ENCODE measurements around the gene NRN1L.
"Not testable (repeated sequence)": the region's sequence is repeated elsewhere in the genome, so short reads cannot be mapped to it uniquely, and the experiment has no call there.

Gene NRN1L

DNA sequence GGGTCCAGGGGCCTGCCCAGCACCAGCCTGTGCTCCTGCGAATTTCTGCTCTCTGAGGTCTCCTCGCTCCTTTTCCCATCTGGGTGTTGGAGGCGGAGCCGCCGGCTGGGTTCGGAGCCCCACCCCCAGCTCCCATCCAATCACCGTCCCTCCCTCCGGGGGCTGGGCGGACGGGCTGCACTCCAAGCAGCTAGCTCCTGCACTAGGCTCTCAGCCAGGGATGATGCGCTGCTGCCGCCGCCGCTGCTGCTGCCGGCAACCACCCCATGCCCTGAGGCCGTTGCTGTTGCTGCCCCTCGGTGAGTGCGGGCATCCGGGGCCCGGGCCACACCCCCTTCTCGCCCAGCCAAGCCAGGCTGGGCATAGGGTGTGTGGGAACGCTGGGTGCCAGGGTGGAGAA is at the start of gene NRN1L:
Gene NRN1L (plus strand): TSS at position 202 of the 400 bp plus-strand sequence. CDS start 19 bp downstream, at position 221.
- in situ Hi-C loops (cut with HindIII; ENCODE audit: low sequenced_read_pairs) = no loop called here

DNA sequence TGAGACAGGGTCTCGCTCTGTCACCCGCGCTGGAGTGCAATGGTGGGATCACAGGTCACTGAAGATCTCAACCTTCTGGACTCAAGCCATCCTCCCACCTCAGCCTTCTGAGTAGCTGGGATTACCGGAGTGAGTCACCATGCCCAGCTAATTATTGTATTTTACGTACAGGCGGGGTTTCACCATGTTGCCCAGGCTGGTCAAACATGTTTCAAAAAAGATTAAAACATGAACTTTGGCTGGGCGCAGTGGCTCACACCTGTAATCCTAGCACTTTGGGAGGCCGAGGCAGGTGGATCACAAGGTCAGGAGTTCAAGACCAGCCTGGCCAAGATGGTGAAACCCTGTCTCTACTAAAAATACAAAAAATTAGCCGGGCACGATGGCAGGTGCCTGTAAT is 47.5 kb upstream of the NRN1L start:
- in situ Hi-C loops (cut with HindIII; ENCODE audit: low sequenced_read_pairs) = not testable (repeated sequence)

DNA sequence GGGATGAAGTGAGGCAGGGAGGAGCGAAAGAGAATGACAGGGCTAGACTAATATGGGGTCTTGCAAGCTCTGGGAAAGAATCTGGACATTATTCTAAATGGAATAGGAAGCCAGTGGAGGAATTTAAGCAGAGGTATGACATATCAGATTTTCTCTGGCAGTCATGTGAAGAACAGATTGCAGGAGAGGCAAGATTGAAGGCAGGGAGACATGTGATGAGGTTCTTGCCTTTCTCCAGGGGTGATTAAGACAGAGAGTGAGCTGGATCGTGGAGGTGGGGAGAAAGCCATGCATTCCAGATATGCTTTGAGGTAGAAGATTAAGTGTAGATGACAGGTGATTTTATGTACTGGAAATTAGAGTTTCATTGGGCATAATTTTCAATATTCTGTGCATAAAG is 46.9 kb upstream of the NRN1L start:
- in situ Hi-C loops (cut with HindIII; ENCODE audit: low sequenced_read_pairs) = no loop called here

DNA sequence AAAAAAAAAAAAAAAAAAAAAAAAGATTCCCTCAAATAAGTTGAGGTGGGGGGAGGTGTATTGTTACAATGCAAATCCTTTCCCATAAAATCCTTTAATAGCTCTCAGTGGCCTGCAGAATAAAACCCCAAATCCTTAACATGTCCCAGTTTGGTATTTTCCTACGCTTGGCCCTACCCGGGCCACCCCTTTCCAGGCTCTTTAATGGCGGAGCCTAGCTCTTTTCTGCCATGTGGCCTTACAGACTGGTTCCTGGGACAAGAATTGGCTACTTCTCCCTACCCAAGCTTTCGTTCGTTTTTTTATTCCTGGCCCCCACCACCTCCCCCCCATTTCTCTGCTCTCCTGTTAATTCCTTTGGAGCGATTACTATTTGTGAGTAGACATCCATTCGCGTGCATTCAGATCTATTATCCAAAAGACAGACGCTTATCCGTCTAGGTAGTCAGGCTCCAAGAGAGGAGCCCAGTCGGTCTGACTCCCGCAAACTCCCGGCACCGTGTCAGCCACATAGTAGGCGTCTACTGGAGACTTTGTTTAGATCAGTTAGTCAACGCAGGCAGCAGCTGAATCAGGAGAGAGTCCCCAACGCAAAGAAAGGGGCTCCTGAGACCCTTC is 43.4 kb upstream of the NRN1L start:
- in situ Hi-C loops (cut with HindIII; ENCODE audit: low sequenced_read_pairs) = no loop called here

DNA sequence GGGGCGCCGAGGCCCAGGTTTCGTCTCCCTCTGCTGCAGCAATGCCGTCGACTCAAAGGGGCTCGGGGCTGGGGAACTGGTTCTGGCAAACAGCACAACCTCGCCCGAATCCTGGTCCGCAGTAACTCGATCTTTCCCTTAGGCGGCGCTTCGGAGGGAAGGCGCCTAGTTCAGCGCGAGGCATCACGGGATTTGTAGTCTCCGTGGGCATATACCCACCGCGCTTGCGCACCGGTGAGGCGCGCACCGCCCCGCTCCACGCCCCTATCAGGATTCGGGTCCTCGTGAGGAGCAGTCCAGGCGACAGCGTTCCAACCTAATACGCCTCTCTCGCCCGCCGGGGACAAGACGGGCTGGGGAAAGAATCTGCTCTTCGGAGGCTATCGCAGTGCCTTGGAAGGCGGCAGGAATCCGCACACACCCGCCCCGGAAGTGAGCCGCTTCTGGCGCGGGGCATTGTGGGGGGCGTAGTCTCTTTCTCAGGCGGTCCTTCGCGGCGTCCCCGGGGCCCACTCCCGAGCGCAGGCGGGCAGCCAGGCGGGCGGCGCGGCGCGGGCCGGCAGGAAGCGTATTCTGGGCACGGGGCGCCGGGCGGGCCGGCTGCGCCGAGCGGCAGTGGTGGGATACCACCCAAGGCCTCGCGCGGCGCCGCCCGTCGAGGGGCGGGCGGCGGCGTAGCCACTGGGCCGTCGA is 42.7 kb upstream of the NRN1L start, which contains the start of gene THAP11:
Gene THAP11 (plus strand): TSS at position 505 of the 693 bp plus-strand sequence. CDS start 235 bp downstream, outside the sequence.
- in situ Hi-C loops (cut with HindIII; ENCODE audit: low sequenced_read_pairs) = no loop called here

DNA sequence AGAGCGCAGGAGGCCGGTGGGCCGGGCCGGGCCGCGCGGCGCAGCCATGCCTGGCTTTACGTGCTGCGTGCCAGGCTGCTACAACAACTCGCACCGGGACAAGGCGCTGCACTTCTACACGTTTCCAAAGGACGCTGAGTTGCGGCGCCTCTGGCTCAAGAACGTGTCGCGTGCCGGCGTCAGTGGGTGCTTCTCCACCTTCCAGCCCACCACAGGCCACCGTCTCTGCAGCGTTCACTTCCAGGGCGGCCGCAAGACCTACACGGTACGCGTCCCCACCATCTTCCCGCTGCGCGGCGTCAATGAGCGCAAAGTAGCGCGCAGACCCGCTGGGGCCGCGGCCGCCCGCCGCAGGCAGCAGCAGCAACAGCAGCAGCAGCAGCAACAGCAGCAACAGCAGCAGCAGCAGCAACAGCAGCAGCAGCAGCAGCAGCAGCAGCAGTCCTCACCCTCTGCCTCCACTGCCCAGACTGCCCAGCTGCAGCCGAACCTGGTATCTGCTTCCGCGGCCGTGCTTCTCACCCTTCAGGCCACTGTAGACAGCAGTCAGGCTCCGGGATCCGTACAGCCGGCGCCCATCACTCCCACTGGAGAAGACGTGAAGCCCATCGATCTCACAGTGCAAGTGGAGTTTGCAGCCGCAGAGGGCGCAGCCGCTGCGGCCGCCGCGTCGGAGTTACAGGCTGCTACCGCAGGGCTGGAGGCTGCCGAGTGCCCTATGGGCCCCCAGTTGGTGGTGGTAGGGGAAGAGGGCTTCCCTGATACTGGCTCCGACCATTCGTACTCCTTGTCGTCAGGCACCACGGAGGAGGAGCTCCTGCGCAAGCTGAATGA is 42.0 kb upstream of the NRN1L start:
- in situ Hi-C loops (cut with HindIII; ENCODE audit: low sequenced_read_pairs) = no loop called here

DNA sequence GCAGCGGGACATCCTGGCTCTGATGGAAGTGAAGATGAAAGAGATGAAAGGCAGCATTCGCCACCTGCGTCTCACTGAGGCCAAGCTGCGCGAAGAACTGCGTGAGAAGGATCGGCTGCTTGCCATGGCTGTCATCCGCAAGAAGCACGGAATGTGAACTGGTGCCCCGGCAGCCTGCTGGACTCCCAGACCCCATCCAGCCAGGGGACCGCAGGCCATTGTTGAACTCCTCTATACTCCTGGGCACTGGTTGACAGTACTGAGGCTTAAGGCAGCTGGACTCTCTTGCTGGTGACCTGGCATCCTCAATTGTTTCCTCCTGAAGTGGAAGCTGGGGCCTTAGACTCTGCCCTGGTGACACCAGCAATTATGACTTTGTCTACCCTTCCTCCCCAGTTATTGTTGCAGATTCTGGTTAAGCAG is 41.3 kb upstream of the NRN1L start:
- in situ Hi-C loops (cut with HindIII; ENCODE audit: low sequenced_read_pairs) = no loop called here

DNA sequence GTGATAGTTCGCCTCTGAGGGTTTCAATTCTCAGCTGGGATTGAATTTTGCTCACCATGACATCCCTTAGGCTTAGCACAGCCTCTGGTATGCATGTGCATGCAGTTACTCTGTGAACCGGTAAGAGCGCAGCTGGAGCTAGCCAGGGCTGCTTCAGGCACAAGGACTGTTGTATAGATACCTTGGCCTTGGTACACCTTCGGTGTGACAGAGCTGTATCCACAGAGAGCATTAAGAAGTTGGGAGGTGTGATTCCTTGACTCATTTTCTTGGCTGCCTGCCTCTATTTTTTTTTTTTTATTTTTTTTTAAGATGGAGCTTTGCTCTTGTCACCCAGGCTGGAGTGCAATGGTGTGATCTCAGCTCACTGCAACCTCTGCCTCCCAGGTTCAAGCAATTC is 40.2 kb upstream of the NRN1L start:
- in situ Hi-C loops (cut with HindIII; ENCODE audit: low sequenced_read_pairs) = no loop called here

DNA sequence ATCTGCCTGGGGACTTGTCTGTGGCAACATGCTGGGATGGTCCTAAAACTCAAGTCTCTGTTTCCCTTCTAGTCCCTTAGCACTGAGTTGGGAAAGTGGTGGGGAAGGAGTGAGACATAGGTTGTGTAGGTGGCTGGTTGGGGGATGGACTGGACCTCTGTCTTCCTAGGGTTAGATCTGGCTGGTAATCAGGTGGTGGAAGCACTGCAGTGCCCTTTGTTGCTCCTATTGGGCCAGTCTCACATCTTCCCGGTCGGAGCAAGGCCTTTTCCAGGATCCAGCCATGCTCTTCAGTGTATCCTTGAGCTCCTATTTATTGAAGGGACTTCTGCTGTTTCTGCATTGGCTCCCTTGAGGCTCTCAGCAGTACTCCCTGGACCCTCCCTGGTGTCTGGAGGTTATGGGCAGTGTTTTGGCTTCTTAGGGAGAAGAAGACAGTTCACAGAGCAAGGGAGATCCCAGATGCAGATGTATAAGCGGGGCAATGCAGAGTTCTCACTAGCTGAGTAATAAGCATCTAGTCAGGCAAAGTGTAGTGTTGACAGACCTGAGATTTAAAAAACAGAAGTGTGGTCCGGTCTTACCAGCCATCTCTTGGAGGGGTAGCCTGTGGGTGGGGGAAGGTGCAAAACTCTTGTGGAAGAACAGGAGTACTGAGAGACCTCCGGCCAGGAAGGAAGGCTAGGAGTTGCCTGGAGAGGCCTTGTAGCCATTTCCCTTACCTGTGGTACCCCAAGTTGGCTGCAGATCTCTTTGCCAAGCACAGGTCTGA is 39.2 kb upstream of the NRN1L start:
- in situ Hi-C loops (cut with HindIII; ENCODE audit: low sequenced_read_pairs) = no loop called here

DNA sequence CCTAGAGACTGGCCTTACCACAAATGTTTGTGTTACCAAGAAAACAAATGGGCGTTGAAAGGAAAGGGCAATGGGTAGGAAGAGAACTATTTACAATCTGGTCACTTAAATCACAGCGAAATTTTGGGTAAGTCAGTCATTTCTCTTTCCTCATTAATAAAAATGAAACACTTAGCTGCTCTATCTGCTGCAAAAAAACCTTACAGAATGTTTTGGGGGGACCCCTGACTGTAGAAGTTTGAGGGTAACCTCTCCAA is 38.7 kb upstream of the NRN1L start:
- in situ Hi-C loops (cut with HindIII; ENCODE audit: low sequenced_read_pairs) = no loop called here

DNA sequence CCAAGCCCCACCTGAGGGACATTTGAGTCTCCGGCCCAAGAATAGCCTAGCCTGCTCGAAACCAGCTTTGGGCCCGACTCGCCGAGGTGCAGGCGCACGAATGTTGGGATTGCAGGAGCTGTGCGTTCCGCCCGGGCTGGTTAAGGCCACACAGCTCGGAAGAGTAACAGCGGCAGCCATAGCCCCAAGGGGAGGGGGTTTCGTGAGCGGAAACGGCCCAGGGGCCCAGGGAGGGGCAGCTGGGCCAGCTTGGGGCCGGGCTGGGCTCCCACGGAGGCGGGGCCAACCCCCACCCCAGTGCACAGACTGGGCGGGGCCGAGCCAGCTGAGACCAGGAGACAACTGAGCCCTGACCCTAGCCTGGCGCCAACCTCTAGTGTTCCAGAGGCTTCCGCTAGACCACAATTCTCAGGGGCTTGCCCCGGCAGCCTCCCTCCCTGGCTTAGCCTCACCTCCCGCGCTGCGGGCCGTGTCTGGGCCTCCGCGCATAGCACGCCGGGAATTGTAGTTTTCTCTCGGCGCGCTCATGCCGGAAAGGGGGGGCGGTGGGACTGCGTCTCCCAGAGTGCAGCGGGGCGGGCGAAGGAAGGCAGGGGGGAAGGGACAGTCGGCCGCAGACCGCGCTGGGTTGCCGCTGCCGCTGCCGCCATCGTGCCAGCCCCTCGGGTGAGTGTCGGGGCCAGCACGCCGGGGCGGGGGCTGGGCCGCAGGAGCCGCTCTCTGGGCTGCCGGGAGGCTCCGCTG is 38.2 kb upstream of the NRN1L start, which contains the start of gene NUTF2:
Gene NUTF2 (plus strand): TSS at position 614 of the 744 bp plus-strand sequence. CDS start 18,198 bp downstream, outside the sequence.
- in situ Hi-C loops (cut with HindIII; ENCODE audit: low sequenced_read_pairs) = no loop called here

DNA sequence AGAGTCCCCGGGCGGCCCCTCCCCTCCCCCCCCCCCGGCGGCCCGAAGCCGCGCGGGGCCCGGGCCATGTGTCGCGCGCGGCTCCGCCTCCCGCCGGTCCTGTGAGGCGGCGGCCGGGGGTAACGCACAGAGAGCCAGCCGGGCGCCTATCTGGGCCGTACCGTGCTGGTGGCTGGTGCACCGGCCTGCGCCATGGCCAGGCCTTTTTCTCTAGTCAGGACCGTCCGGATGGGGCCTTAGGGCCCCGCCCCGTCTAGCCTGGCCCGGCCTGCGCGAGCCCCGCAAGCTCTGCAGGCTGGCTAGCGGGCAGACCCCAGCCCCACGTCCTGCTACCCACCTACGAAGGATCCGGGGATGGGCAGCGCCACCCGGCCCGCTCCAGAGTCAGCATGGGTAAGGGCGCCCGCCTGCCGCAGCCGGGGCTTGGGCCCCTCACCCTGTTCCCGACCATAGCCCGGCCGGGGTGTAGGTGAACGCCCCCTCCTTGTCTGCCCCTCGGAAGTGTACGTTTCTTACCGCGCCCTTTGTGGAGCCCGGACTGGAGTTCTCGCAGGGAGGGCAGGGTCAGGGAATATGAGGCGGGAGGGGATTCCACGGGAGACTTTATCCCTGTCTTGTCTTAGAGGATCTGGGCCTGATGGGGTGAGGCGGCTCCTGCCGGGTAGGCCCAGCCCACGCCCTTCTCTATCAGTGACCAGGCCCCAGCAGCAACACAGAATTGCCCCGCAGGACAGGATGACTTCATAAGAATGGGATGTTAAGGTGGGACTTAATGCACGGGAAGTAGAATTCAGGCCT is 37.4 kb upstream of the NRN1L start, which contains the start of gene CENPT:
Gene CENPT (minus strand): TSS at position 630 of the 798 bp plus-strand sequence. CDS start 13,834 bp downstream, outside the sequence.
- in situ Hi-C loops (cut with HindIII; ENCODE audit: low sequenced_read_pairs) = no loop called here

DNA sequence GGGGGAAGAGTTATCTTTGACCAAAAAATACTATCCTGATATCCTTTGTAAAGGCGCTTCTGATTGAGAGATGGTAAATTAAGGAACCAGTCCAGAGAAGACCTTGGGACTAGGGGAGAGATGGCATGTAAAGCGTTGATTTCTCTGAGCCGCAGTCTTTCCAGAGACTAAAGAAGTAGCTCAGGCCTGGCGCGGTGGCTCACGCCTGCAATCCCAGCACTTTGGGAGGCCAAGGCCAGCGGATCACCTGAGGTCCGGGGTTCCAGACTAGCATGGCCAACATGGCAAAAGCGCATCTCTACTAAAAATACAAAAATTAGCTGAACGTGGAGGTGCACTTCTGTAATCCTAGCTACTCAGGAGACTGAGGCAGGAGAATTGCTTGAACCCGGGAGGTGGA is 36.6 kb upstream of the NRN1L start:
- in situ Hi-C loops (cut with HindIII; ENCODE audit: low sequenced_read_pairs) = no loop called here

DNA sequence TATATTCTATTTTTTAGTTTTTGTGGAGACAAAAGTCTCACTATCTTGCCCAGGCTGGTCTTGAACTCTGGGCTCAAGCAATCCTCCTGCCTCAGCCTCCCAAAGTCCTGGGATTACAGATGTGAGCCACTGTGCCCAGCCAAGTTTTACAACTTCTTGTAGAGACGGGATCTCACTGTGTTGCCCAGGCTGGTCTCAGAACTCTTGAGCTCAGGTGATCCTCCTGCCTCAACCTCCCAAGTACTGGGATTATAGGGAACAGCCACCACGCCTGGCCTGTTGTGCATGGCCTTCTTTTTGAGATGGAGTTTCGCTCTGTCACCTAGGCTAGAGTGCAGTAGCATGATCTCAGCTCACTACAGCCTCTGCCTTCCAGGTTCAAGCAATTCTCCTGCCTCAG is 31.0 kb upstream of the NRN1L start:
- in situ Hi-C loops (cut with HindIII; ENCODE audit: low sequenced_read_pairs) = no loop called here

DNA sequence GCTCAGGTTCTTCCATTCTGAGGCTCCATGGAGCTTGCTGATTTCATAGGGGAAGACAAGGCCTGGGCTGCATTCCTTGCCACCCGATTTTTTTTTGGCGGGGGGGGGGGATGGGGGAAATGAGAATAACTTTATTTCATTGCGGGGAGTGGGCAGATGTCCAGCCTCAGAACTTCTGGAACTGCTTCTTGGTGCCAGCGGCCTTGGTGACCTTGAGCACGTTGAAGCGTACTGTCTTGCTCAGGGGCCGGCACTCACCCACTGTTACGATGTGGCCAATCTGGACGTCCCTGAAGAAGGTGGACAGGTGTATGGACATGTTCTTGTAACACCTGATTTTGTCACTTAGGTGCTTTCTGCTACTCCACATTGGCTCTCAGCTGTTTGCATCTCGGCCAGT is 28.9 kb upstream of the NRN1L start:
- in situ Hi-C loops (cut with HindIII; ENCODE audit: low sequenced_read_pairs) = no loop called here

DNA sequence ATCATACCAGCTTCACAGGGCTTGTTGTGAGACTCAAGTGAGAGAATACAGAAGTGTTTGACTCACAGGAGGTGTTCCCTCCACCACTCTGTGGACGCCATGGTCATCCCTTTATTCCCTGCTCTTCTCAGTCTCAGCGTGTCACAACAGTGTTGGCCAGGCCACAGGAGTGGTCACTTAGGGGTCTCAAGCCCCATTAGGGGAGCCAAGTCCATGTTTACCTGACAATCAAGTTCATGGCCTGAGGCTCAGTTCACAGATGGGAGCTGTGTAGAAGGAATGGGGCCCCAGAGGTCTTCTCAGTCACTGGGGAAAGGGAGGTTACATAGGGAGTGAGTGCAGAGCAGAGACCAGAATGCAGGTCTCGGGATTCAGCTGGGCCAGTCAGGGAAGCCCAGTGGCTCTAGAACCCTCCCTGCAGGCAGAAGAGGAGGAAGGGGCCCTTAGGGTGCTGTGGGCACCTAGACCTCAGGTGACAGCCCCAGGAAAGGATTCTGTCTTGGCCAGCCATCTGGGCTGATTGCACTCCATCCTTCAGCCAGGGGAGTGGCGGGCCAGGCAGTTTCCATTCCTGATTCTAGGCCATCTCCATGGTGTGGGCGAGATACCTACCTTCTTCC is 27.6 kb upstream of the NRN1L start:
- in situ Hi-C loops (cut with HindIII; ENCODE audit: low sequenced_read_pairs) = no loop called here

DNA sequence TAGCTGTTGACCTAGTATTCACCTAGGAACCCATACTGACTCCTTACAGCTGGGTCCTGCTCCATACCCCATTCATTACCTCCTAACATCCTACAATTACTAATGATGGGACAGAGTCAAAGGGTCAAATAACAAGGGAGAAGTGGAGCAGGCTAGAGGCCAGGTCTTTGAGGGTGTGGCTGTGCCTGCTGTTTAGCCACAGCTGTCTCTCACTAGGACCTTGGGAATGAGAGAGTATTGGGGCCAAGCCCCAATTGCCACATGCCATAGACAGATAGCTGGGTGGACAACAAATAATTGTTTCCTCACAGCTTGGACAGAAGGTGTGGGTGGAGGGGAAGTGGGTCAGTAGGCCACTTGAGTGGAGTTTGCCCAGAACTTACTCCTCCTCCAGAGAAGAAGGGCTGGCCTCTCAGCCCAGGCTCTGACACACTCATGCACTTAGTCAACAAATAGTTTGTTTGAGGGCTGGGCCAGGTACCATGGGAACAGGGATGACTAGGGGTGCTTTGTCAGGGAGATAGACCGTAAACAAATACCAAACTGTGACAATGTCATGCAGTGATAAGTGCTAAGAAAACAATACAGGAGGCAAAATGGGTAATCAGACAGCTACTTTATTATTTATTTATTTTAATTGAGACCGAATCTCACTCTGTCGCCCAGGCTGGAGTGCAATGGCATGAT is 27.0 kb upstream of the NRN1L start:
- in situ Hi-C loops (cut with HindIII; ENCODE audit: low sequenced_read_pairs) = no loop called here

DNA sequence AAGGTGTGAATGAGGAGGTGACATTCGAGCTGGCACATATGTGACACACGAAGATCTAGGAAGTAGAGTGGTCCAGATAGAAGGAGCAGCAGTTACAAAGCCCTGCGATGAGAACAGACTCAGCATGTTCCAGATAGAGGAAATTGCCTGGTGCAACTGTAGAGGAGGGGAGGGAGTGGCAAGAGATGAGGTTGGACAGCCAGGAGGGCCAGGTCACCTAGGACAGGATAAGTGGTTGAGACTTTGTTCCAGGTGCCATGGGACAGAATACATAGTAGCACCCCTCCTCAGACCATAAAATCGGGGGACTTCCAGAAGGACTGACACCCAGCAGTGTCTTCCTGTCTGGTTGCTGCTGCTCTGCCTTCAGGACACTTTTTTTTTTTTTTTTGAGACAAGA is 26.2 kb upstream of the NRN1L start:
- in situ Hi-C loops (cut with HindIII; ENCODE audit: low sequenced_read_pairs) = no loop called here

All from DLD1 (cell line).